Osteoblast (primary cell): ENCODE data around the gene KRT37. TPM values are rescaled to one million over a fixed set of nuclear protein-coding genes. Genes with fewer than 3 reads are reported as not detected.
A peak's percentile ranks its signal among the peaks of the same experiment; 100 is the strongest.

Experiments used
- DNase-seq: peaks from one replicate; pipeline ENCODE4 v3.0.0; 2011; ENCODE audit warnings: low spot score, mixed read lengths; ENCODE audit not compliant: insufficient read length; ENCODE audit errors: missing footprints
- H2AFZ ChIP-seq: 2 replicates; pipeline ENCODE4 v1.6.0; 2011; ENCODE audit warnings: mild to moderate bottlenecking, low read length
- H3K27ac ChIP-seq: 2 replicates; pipeline ENCODE4 v1.5.1; 2011; ENCODE audit warnings: mild to moderate bottlenecking, low read depth, low read length, moderate library complexity
- H3K27me3 ChIP-seq: 2 replicates; pipeline ENCODE4 v1.6.0; 2012; ENCODE audit warnings: mild to moderate bottlenecking, control low read depth, inconsistent platforms, low read length, moderate library complexity; ENCODE audit not compliant: insufficient read depth
- H3K36me3 ChIP-seq: 2 replicates; pipeline ENCODE4 v1.5.1; 2011; ENCODE audit warnings: mild to moderate bottlenecking, low read length, control low read depth, moderate library complexity; ENCODE audit not compliant: insufficient read depth
- H3K4me1 ChIP-seq: 2 replicates; pipeline ENCODE4 v1.5.1; 2011; ENCODE audit warnings: mild to moderate bottlenecking, low read length, control low read depth, moderate library complexity; ENCODE audit not compliant: insufficient read depth
- H3K4me2 ChIP-seq: 2 replicates; pipeline ENCODE4 v1.6.0; 2011; ENCODE audit warnings: mild to moderate bottlenecking, low read length; ENCODE audit not compliant: insufficient read depth
- H3K4me3 ChIP-seq: fragments of 200-600 bp; sonication (generic); 3 replicates; pipeline ENCODE4 v1.5.1; 2012; ENCODE audit warnings: mild to moderate bottlenecking, low read length, inconsistent platforms; ENCODE audit not compliant: insufficient read depth
- H3K79me2 ChIP-seq: 2 replicates; pipeline ENCODE4 v1.6.0; 2012; ENCODE audit warnings: mild to moderate bottlenecking, low read length, control low read depth, inconsistent platforms; ENCODE audit not compliant: insufficient read depth
- H3K9me3 ChIP-seq: 2 replicates; pipeline ENCODE4 v1.5.1; 2011; ENCODE audit warnings: low read depth, low read length, control low read depth
- H4K20me1 ChIP-seq: 2 replicates; pipeline ENCODE4 v1.6.0; 2012; ENCODE audit warnings: mild to moderate bottlenecking, low read length, control low read depth; ENCODE audit not compliant: insufficient read depth
- total RNA-seq: library from RNA; depleted of rRNA; stranded (reverse); fragments of >200 nt; gene quantifications from 2 replicates; pipeline ENCODE4 v1.2.3, GENCODE V29; 2012
- TF ChIP-seq, protein P1 (sequence below): IDR thresholded peaks from 2 replicates; pipeline ENCODE4 v1.5.1; 2011; ENCODE audit warnings: mild to moderate bottlenecking, low read depth, low read length, moderate library complexity; ENCODE audit errors: extremely low read depth

Gene KRT37
- total RNA-seq, 1 donor = not detected

DNA sequence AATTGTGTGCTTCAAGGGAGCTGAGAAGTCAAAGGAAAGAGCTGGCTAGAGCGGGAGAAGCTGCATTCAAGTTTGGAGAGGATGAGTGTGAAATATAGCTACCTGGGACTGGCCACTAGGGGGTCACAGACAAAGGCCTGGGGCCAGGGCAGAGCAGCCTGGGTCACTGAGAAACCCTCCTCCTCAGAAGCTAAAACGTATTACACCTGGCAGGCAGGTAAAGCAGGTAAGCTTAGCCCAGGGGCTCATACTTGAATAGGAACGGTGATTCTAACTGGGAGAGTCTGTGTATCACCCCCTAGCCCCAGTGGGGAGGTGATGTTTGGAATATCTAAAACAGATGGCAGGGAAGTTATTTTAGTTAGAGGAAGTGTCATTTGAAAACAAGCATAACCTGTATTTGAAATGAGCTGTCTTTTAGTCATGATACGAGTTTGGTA lies 6.8 kb downstream of the KRT37 start:
- TF ChIP-seq, protein P1, sequence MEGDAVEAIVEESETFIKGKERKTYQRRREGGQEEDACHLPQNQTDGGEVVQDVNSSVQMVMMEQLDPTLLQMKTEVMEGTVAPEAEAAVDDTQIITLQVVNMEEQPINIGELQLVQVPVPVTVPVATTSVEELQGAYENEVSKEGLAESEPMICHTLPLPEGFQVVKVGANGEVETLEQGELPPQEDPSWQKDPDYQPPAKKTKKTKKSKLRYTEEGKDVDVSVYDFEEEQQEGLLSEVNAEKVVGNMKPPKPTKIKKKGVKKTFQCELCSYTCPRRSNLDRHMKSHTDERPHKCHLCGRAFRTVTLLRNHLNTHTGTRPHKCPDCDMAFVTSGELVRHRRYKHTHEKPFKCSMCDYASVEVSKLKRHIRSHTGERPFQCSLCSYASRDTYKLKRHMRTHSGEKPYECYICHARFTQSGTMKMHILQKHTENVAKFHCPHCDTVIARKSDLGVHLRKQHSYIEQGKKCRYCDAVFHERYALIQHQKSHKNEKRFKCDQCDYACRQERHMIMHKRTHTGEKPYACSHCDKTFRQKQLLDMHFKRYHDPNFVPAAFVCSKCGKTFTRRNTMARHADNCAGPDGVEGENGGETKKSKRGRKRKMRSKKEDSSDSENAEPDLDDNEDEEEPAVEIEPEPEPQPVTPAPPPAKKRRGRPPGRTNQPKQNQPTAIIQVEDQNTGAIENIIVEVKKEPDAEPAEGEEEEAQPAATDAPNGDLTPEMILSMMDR = peak; percentile 32
- no peak overlapping the region for H3K4me2 ChIP-seq
- no peak overlapping the region for H2AFZ ChIP-seq
- peaks cover 38% of the 10 kb centered on the region for H3K4me1 ChIP-seq
- no peaks in the 10 kb centered on the region for H4K20me1 ChIP-seq
- H3K79me2 ChIP-seq = no peaks in the 10 kb centered on the region
- H3K36me3 ChIP-seq = no peaks in the 10 kb centered on the region
- H3K27me3 ChIP-seq = no peaks in the 10 kb centered on the region
- no peaks in the 10 kb centered on the region for H3K9me3 ChIP-seq
- no peak for DNase-seq
- H3K4me3 ChIP-seq = no peak overlapping the region
- H3K27ac ChIP-seq = no peak overlapping the region

DNA sequence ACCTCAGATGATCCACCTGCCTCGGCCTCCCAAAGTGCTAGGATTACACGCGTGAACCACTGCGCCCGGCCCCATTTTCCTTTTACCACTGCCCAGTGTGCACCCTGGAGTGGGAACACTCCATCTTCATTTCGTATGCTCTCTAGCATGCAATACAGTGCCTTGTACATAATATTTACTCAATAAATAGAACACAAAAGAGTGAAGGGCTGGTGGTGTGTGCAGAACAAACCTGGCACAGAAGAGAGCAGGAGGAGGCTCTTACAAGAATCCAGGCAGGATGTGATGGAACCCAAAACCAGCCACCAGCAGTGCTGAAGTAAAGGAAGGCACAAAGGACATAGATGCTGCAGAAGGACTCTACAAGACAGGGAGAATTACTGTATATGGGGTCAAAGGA lies 7.3 kb downstream of the KRT37 start:
- H3K4me3 ChIP-seq = no peak overlapping the region
- no peak for DNase-seq
- no peaks in the 10 kb centered on the region for H4K20me1 ChIP-seq
- TF ChIP-seq, protein P1 = no peak
- no peak overlapping the region for H3K27ac ChIP-seq
- H3K79me2 ChIP-seq = no peaks in the 10 kb centered on the region
- no peak overlapping the region for H2AFZ ChIP-seq
- no peak overlapping the region for H3K4me2 ChIP-seq
- H3K36me3 ChIP-seq = no peaks in the 10 kb centered on the region
- peaks cover 38% of the 10 kb centered on the region for H3K4me1 ChIP-seq
- H3K9me3 ChIP-seq = no peaks in the 10 kb centered on the region
- H3K27me3 ChIP-seq = no peaks in the 10 kb centered on the region

DNA sequence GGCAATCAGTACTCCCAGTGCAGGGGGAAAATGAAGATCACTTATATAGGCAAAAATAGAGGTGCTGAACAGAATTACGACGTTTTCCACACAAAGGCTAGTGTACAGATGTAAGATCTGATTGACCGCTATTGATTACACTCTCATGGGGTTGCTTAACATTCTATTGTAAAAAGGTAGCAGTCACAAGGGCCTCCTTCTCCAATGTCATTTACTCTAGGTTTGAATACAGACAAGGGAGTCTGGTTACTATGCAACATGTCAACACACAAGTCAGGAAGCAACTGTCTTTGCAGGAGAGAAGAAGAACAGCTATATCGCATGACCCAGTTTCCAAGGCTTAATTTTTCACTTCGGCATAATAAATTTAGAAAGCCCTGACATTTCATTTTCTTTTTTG lies 7.9 kb downstream of the KRT37 start:
- H3K27ac ChIP-seq = peak overlapping the region; percentile 36

DNA sequence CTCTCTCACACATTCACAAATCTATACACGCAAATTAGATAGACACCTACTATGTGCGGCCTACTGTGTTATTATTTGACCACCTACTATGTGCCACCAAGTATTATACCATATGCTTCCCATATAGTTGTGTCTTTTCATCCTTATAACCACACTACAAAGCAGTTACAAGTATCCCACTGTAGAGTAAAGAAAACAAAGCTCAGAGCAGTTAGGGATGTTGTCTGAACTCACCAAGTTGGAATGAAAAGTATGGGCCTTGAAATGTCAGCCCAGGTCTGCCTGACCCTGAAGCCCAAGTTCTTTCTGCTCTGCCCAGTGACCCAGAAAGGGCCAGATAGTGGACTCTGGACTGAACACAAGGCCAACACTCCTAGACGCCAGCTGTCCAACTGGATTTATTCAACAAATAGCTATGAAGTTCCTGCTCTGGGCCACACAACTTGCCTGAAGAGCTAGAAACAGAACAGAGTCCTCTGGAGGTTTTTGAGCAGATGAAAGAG lies 8.5 kb downstream of the KRT37 start:
- Histone ChIP-seq H3K4me2 (peak overlapping the region; percentile 25), H3K4me3 (no peak overlapping the region), H3K9me3 (no peaks in the 10 kb centered on the region), H3K79me2 (no peaks in the 10 kb centered on the region), H3K36me3 (no peaks in the 10 kb centered on the region), H3K4me1 (peaks cover 34% of the 10 kb centered on the region), H2AFZ (no peak overlapping the region), H3K27ac (peak overlapping the region; percentile 36), H3K27me3 (no peaks in the 10 kb centered on the region), H4K20me1 (no peaks in the 10 kb centered on the region)
- DNase-seq = peak; percentile 90
- TF ChIP-seq, protein P1 = no peak

More for the DNA sequence above, 7.9 kb downstream of the KRT37 start:
- no peaks in the 10 kb centered on the region for H3K27me3 ChIP-seq
- H2AFZ ChIP-seq = no peak overlapping the region
- H3K4me3 ChIP-seq = no peak overlapping the region
- H3K4me1 ChIP-seq = peaks cover 38% of the 10 kb centered on the region
- no peak for DNase-seq
- TF ChIP-seq, protein P1 = no peak
- H3K79me2 ChIP-seq = no peaks in the 10 kb centered on the region
- no peaks in the 10 kb centered on the region for H4K20me1 ChIP-seq
- no peaks in the 10 kb centered on the region for H3K36me3 ChIP-seq
- no peaks in the 10 kb centered on the region for H3K9me3 ChIP-seq
- H3K4me2 ChIP-seq = no peak overlapping the region
